NCI-H1048 (cell line): ENCODE results near the gene NCOA7.
"Not testable (repeated sequence)": the region's sequence is repeated elsewhere in the genome, so short reads cannot be mapped to it uniquely, and the experiment has no call there.

Source experiments
- DNase-seq: peaks from one replicate; lab custom pipeline; 2025; lab: John Stamatoyannopoulos, UW

NCOA7 gene

GRCh38 chr6:125754566-125754965 lies 36.2 kb upstream of the NCOA7 start:
- DNase-seq = no peak

GRCh38 chr6:125759184-125759902 lies 31.4 kb upstream of the NCOA7 start:
- no peak for DNase-seq

- DNase-seq = no peak
Measured at GRCh38 chr6:125759959-125760457, 30.8 kb upstream of the NCOA7 start.

- no peak for DNase-seq
Measured at GRCh38 chr6:125764121-125764671, 26.6 kb upstream of the NCOA7 start.

- DNase-seq = no peak
Measured at GRCh38 chr6:125765944-125766343, 24.8 kb upstream of the NCOA7 start.

- no peak for DNase-seq
Measured at GRCh38 chr6:125766641-125767040, 24.1 kb upstream of the NCOA7 start.

- DNase-seq = no peak
Measured at GRCh38 chr6:125769147-125769783, 21.5 kb upstream of the NCOA7 start.

- DNase-seq = no peak
Measured at GRCh38 chr6:125773387-125774341, 17.1 kb upstream of the NCOA7 start.

- DNase-seq = not testable (repeated sequence)
Measured at GRCh38 chr6:125776107-125776826, 14.5 kb upstream of the NCOA7 start.

GRCh38 chr6:125779924-125780539 lies 10.7 kb upstream of the NCOA7 start:
- DNase-seq = peak; percentile 37

GRCh38 chr6:125780540-125781313 lies 10.0 kb upstream of the NCOA7 start:
- no peak for DNase-seq

GRCh38 chr6:125781314-125781868 lies 9.4 kb upstream of the NCOA7 start:
- DNase-seq = no peak

GRCh38 chr6:125784365-125784764 lies 6.4 kb upstream of the NCOA7 start:
- DNase-seq = no peak

GRCh38 chr6:125787791-125788190 lies 3.0 kb upstream of the NCOA7 start:
- DNase-seq = no peak

- no peak for DNase-seq
Measured at GRCh38 chr6:125789167-125789566, 1.6 kb upstream of the NCOA7 start.

- no peak for DNase-seq
Measured at GRCh38 chr6:125789576-125790357, 993 bp upstream of the NCOA7 start.

- DNase-seq = no peak
Measured at GRCh38 chr6:125791151-125791819, 525 bp downstream of the NCOA7 start.

GRCh38 chr6:125791820-125792165 lies 1.0 kb downstream of the NCOA7 start:
- no peak for DNase-seq

GRCh38 chr6:125792172-125792571 lies 1.4 kb downstream of the NCOA7 start:
- no peak for DNase-seq
